HG03520 (cell line): ENCODE results near the gene S100A14.

Source experiments
- ATAC-seq: cut with Tn5 transposase; IDR thresholded peaks from one replicate; pipeline ENCODE4 v1.9.1; 2021; ENCODE audit warnings: mild to moderate bottlenecking, moderate library complexity; ENCODE audit not compliant: unreplicated experiment

The S100A14 gene

GRCh38 chr1:153639280-153639679 lies 23.2 kb upstream of the S100A14 start:
- no peak for ATAC-seq

GRCh38 chr1:153638261-153638660 lies 22.1 kb upstream of the S100A14 start:
- no peak for ATAC-seq

DNA sequence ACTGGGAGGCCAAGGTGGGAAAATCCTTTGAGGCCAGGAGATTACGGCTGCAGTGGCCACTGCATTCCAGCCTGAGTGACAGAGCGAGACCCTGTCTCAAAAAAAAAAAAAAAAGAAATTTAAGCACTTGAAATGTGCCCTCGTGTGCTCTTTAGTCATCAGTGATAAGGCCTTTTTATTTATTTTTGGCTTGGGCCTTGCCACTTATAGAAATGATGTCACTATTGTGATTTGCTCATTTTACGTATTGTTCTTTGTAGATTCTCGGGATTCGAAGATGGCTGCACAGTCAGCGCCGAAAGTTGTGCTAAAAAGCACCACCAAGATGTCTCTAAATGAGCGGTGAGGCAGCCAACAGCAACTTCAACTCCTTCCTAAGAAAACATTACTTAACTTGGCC lies 20.2 kb upstream of the S100A14 start:
- no peak for ATAC-seq

DNA sequence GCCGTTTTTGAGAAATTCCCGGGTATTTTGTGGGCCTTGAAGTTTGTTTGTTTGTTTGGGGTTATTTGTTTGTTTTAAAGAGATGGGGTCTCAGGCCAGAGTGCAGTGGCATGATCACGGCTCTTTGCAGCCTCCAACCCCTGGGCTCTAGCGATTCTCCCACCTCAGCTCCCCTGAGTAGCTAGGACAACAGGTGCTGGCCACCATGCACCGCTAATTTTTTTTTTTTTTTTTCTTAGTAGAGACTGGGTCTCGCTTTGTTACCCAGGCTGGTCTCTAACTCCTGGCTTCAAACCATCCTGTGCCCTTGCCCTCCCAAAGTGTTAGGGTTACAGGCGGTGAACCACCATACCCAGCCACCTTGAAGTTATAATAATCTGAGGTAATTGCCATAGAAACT lies 19.7 kb upstream of the S100A14 start:
- no peak for ATAC-seq

DNA sequence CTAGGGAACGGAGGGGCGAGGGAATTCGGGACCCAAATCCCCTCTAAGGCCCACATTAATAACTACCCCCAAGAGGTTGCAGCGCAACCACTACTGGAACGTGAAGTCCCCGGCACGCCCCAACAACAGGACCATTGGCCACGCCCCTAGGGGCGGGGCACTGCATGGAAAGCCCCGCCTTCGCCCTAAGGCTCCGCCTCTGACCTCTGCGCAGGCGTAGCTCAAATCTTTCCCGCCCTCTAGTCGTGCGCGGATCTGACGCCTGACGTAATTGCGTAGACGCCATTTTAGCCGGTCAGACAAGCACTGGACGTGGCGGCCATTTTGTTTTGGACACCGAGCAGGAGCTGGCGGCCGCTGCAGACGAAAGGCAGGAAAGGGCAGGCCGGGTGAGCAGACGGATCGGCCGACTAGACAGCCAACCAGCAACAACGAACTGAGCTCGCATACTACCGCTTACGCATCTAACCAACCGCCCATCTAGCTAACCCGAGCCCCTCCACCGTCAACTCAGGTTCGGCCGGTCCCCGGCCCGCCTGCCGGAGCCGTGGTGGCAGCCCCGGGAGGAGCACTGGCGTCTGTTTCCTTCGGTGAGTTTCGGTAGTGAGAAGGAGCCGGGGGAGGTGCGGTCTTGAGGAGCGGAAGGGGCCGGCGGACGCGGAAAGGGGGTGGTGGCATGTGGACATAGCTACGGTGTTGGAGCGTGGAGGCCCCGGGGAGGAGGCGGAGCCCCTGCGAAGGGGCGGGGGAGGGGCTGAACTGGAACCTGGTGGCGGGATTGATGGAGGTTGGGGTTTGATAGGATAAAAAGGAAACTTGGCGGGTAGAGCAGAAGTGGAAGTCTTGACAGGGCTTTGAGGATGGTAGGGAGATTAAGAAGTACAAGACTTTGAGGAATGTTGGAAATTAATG lies 17.9 kb upstream of the S100A14 start, which contains the start of gene CHTOP:
Gene CHTOP (plus strand): TSS at position 313 of the 912 bp plus-strand sequence. CDS start 2,523 bp downstream, outside the sequence.
- ATAC-seq, result peak; percentile 81

DNA sequence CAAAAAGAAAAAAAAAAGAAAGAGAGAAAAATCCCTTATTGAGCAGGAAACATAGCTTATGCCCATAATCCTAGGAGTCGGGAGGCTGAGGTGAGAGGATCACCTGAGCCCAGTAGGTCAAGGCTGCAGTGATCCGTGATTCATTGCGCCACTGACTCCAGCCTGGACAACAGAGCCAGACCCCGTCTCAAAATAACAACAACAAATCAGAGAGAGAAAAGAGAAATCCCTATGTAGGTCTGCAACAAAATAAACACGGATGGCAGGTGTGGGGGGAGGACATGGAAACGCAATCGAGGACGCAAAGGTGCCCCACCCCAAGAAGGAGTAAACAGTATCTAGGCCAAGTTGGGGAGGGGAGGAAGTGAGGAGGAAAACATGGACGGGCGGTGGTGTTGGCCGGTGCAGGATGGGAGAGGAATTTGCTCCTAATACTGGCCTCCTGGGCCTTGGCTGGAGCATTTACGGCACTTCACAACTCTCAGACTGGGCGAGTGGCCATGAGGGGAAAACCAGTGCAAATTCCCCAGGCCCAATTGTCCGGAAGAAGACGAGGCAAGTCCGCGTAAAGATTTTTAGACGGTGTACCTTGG lies 17.1 kb upstream of the S100A14 start:
- ATAC-seq, result peak; percentile 3

DNA sequence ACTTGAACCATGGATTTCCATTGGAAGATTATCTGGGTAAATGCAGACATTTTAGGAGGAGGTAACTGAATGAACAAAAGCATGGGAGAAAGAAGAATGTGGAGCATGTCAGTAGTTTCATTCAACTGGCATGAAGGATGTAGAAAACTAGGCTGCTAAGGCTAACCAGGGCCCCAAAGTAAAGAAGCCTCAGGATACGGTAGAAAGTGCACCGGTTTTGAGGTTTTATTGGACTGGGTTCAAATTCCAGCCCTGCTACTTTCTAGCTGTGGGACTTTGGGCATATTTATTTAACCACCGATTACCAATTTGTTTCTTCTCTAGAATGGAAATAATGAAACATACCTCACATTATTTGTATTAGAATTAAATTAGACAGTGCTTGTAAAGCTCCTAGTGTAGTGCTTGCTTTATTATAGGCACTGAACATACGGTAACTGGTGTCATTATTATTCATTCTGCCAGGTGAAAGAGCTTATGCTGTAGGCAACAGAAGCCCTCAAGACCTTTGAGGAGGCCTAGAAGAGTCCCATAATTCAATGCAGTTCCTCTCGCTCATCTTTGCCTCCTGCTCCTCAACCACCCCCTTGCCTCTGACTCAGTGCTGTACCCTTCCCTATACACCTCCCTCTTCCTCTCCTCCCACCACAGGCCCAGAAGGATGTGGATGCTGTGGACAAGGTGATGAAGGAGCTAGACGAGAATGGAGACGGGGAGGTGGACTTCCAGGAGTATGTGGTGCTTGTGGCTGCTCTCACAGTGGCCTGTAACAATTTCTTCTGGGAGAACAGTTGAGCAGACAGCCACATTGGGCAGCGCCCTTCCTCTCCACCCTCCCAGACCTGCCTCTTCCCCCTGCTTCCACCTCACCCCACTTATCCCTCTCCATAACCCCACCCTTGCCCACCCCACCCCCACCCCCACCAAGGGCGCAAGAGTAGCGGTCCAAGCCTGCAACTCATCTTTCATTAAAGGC lies 15.2 kb upstream of the S100A14 start:
- no peak for ATAC-seq

- ATAC-seq, result no peak
Measured at GRCh38 chr1:153630384-153630783, 14.3 kb upstream of the S100A14 start.

DNA sequence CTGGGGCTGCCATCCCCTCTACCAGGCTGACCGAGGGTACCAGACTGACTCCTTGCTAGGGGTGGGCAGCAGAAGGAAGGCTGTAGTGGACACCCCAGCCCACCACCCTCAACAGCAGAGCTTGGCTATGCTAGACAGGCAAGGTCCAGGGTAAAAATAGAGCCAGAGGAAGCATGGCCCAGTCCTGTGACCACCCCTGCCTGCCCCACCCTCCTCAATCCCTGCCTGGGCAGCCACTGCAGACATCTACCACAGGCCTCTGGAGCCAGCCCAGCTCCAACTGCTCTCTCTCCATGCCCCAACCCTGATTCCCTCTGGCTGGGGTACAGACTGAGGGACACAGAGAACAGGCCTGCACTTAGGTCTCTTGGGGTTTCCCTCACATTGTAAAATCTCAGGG lies 13.8 kb upstream of the S100A14 start:
- ATAC-seq, result no peak

- no peak for ATAC-seq
Measured at GRCh38 chr1:153629343-153629665, 13.2 kb upstream of the S100A14 start.

DNA sequence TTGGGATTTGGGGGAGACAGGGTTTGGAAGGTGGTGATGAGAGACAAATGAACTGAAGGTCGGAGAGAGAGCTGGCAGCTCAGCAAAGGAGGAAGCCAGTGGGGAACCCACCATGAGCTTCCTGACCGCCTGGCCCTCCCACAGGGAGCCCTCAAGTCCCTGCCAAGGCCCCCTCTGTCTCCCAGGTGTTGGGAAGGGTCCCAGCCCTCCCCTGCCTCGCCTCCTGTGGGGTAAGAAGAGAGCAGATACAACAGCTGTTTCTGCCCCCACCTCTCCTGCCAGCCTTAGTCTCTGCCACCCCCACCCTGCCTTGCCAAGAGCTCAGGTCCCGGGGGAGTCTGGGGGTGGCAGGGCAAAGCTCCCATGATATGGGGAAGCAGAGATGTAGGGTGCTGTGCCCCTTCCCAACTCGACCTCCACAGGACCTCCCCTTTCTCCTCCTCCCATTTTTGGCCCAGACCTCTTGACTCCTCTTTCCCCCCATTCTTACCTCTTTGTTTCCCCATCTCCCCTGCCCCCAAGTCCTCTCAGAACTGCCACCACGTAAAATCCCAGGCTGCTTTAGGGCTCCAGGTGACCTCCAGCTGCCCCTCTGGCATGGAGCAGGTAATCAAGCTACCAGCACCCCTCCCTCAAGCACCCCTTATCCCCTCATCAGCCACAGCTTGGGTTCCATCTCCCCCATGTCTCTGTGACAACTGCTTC lies 12.7 kb upstream of the S100A14 start:
- no peak for ATAC-seq

DNA sequence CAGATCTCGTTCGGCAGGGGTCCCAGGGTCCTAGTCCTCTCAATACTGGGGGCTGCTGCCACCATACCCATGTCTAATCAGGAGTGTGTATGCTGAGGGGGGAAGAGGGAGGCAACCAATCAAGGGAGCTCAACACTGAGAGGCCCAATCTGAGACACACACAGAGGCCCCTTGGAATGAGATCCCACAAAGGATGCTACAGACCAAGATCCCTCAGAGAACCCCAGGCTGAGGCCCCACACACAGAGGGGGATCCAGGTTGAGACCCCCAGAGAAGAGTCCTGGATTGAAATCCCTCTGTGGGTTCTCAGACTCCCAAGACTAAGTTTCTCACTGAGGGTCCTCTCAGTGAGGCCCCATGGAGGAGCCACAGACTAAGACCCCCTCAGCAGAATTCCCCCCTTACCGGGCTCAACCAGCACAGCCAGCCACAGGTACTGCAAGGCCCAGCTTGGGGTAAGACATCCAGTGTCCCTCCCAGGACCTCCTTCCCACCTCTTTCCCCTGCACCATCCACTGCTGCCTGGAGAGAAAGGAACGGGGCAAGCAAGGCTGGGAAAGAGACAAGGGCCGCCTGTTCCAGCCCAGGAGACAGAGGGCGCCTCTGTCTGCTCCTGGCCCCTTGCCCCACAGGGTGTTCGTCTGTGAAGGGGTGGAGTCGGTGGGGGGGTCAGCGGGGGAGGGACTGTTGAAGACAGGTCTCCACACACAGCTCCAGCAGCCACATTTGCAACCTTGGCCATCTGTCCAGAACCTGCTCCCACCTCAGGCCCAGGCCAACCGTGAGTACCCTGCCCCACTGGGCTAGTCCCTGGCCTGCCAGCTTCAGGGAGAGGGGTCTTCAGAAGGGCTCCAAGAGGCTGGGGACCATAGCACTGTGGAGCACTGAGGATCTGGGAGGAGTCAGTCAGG lies 11.8 kb upstream of the S100A14 start, which contains the start of gene S100A1:
Gene S100A1 (plus strand): TSS at position 720 of the 912 bp plus-strand sequence. CDS start 2,088 bp downstream, outside the sequence.
- ATAC-seq, result no peak

DNA sequence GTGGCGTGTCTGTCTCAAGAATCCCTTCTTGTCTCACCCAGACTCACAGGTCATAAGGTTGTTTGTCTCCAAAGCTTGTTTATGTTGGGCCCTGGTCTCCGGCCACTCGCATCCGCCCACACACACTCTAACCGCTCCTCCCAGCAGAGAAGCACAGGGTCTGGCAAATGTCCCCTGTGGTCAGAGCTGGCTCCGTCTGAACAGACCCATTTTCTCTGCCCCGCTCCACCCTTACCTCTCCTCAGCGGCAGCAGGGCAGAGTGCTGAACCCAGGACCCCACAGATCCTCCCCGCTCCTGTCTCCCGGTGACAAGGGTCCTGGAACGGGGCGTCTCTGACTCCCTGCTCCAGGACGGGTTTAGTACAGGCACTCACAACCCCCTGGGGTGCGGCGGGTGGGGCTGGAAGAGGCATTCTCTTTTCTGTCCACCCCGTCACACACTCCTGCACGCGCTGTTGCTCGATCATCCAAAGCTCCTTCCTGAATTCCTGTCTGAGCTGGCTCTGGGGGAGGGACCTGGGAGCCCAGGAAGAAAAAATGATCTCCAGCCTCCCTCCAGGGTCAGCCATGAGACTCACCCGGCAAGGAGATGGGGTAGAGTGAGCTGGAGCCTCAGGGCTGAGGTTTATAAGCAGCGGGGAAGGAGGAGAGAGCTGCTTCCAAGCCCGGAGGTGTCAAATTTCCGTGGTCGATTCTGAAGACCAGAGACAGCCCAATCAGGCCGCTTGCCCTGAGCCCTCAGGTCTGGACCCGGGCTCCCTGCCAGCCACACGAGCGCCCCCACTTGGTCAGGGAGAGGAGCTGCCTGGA lies 11.0 kb upstream of the S100A14 start, which contains the start of gene S100A13:
Gene S100A13 (minus strand): TSS at position 602 of the 811 bp plus-strand sequence. CDS start 1,033 bp downstream, outside the sequence.
- no peak for ATAC-seq

DNA sequence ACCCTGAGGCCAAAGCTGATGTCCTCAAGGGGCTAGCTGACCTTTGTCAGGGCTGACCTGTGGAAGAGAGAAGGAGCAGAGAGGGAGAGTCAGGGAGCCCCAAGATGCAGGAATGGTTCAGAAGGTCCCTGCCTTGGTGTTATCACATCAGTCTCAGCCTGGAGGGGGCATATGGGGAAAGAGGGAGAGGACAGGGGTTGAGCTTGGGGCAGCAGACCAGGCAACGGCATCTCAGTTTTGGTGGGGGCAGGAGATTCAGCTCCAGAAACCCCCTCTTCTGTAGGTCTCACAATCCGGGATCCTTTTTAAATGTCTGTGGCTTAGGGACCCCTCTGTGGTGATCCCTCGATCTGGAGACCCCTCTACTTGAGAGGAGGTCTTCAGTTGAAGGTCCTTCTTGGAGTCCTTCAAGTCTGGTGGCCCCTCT lies 10.4 kb upstream of the S100A14 start:
- no peak for ATAC-seq

DNA sequence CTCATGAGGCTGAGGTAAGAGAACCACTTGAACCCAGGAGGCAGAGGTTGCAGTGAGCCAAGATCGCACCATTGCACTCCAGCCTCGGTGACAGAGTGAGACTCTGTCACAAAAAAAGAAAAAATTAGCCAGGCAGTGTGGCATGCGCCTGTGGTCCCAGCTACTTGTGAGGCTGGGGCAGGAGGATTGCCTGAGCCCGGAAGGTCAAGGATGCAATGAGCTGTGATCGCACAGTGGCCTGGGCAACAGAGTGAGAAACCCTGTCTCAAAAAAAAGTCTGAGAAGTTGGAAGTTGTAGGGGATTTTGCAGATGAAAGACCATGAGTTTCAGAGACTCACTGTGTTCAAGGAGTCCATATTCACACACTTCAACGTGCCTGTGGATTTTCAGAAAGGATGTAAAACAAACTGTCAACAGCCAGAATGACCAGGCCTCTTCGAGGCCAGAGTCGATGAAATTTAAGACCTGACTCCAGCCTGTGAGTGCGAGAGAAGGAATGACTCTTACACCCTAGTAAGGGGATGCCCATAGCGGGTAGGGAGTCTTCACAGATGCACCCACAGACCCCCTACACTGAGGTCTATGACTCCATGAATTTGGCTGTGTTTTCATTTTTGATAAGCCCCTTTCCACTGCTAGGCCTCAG lies 9.0 kb upstream of the S100A14 start:
- no peak for ATAC-seq

DNA sequence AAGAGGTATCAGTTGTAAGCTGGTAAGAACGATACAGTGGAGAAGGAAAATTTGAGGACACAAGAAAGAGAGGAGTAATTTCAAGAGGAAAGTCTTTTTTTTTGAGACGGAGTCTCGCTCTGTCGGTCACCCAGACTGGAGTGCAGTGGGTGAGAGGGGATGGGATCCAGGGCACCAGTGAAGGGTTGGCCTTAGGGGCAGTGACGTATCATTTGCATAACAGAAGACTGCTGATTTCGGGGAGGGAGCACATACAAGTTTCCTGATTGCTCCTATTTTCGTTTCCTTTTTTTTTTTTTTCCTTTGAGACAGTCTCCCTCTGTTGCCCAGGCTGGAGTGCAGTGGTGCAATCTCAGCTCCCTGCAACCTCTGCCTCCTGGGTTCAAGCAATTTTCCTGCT lies 7.0 kb upstream of the S100A14 start:
- ATAC-seq, result no peak

DNA sequence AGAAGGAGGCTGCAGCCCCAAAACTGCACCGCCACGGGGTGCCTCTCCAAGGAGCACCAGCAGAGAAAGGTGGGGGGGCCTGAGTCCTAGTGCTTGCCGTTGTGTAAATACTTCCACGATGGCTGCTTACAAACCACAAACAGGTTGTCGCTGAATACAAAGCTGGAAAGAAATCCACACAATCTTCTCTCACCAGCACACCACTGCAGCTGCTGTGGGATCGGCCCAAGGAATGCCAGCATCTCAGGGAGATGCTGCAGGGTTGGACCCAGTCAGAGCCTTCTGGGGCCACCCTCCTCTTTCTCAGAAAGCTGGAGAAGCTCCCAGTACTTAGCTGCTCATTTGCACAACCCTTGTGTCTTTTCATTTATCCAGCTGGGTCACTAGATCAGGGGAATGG lies 3.0 kb upstream of the S100A14 start:
- ATAC-seq, result no peak

- no peak for ATAC-seq
Measured at GRCh38 chr1:153617663-153618062, 1.5 kb upstream of the S100A14 start.
